GM10248 (cell line): Measurements from ENCODE around the gene ADGRE2.

ENCODE experiments used
- CTCF ChIA-PET: fragments of 300-600 bp; sonication (Branson Sonifier 250); formaldehyde crosslinking; extraction: SDS; loops from one replicate; lab custom pipeline; 2021; ENCODE audit warnings: antibody characterized with exemption; lab: Yijun Ruan, JAX
- POLR2A ChIA-PET: fragments of 350-650 bp; sonication (Branson Sonifier 250); formaldehyde crosslinking; extraction: SDS; loops from one replicate; lab custom pipeline; 2020; ENCODE audit warnings: antibody characterized with exemption; lab: Yijun Ruan, JAX
- DNase-seq: peaks from one replicate; pipeline ENCODE4 v3.0.0; 2012; ENCODE audit errors: extremely low spot score
- CTCF ChIP-seq: IDR thresholded peaks from 2 replicates; pipeline ENCODE4 v1.5.1; 2012; ENCODE audit warnings: mild to moderate bottlenecking, low read depth; ENCODE audit errors: extremely low read depth, missing control alignments, control extremely low read depth

ADGRE2 gene

DNA sequence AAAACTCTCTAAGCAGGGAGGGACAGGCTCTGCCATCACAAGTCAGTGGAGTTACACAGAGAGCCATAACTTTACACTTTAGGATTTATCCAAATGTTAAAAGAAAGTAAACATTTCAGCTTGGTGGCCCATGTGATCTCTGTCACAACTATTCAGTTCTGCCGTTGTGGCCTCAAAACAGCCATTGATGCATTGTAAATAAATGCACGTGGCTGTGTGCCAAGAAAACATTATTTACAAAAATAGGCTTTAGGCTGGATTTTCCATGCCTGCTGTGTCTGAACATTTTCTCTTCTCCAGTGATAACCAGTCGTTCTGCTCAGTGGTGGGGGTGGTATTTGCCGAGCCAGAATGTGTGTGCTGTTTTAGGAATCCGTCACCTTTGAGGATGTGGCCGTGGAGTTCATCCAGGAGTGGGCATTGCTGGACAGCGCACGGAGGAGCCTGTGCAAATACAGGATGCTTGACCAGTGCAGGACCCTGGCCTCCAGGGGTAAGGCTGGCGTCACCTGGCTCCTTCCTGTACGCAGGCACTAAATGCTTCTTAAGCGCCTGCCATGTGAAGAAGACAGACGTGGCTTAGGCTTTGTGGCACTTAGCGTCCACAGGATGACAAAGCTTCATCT lies 83.6 kb downstream of the ADGRE2 start:
- ChIA-PET POLR2A (no interaction called here), CTCF (interaction anchor here (1.2 to 13.2 kb wide), 2 partner anchors 119 to 138 kb away, joined by 4 to 307 read pairs; partner anchors contain the start of genes CLEC17A and NDUFB7)
- TF ChIP-seq CTCF: no peak
- DNase-seq: no peak

DNA sequence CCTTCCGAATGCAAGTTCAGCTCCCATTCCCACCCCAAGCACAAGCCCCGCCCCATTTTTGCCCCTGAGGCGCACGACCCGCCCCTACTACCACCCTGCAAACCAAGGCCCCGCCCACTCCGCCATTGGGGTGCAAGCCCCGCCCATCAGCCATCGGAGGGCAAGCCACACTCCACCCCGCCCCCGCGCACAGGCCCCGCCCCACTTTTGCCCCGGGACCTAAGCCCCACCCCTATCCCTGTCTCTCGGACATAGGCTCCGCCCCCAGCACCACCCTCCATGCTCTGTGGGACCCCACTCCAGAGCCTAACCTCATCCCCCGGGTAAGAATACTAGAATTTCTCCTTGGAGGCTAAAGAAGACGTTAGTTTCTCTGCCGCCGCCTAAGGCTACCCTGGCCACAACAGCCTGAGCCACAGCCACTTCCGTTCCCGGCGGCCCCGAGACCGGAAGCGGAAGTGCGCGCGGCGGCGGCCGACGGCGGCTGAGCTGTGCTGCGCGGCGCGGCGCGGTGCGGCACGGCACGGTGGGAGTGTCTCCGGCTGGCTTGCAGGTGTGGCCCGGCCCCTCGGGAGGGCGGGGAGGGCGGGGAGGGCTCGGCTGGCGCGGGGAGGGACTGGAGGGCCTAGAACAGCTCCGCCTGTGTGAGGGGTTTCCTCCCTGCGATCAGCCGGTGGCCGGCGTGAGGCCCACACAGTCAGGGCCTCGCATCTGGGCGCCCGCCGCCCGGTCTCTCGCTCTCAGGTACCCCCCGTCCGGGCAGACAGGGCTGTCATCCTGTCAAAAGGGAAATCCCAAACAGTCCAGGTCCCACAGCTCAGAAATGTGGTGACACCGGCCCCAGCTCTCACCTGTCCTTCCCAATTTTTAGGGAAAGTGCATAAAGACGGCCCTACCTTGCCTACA lies 88.5 kb downstream of the ADGRE2 start, which contains the start of gene ZNF333:
Gene ZNF333 (plus strand): TSS at position 451 of the 906 bp plus-strand sequence. CDS start 3,444 bp downstream, outside the sequence.
- peak; percentile 97 for DNase-seq
- ChIA-PET CTCF (interaction anchor here (1.0 to 13.2 kb wide), 8 partner anchors 8 to 165 kb away, joined by 3 to 307 read pairs (median 4); partner anchors contain the start of genes ADGRE3, CLEC17A and NDUFB7), POLR2A (interaction anchor here (0.5 to 1.1 kb wide), 4 partner anchors 84 to 219 kb away, joined by 3 read pairs; no protein-coding TSS in a partner anchor)
- no peak for TF ChIP-seq CTCF

DNA sequence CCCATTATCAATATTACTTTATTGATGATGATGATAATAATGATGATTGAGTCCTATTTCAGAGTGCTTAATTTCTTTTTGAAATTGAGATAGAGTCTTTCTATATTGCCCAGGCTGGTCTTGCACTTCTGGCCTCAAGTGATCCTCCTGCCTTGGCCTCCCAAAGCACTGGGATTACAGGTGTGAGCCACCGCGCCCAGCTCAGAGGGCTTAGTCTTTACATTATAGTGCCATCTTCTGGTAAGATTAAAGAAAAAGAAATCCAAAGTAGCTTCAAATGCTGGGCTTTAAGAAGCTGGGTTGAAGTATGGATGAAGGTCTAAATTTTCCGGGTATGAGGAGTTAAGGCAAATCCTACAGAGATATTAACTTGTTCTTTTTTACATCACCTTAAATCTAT lies 91.9 kb downstream of the ADGRE2 start:
- CTCF ChIA-PET: interaction anchor here (0.7 to 13.2 kb wide), 20 partner anchors 11 to 286 kb away, joined by 3 to 307 read pairs (median 4); partner anchors contain the start of genes ADGRE3, CLEC17A and NDUFB7
- no peak for DNase-seq
- POLR2A ChIA-PET: interaction anchor here (1.1 kb wide), 1 partner anchor 112 kb away, joined by 5 read pairs; no protein-coding TSS in a partner anchor
- TF ChIP-seq CTCF: peak; percentile 65

GRCh38 chr19:14683439-14683838 lies 94.9 kb downstream of the ADGRE2 start:
- ChIA-PET CTCF (interaction anchor here (1.0 to 13.2 kb wide), 6 partner anchors 10 to 205 kb away, joined by 3 to 307 read pairs (median 39); partner anchors contain the start of genes ADGRE3, CLEC17A and NDUFB7), POLR2A (no interaction called here)
- no peak for DNase-seq

More at GRCh38 chr19:14683439-14683838, 94.9 kb downstream of the ADGRE2 start:
- TF ChIP-seq CTCF: no peak
